SK-N-MC (cell line): ENCODE data around the gene PDIA2.
A peak's percentile ranks its signal among the peaks of the same experiment; 100 is the strongest.
"Not testable (repeated sequence)": the region's sequence is repeated elsewhere in the genome, so short reads cannot be mapped to it uniquely, and the experiment has no call there.

ENCODE experiments used
- DNase-seq: peaks from one replicate; pipeline ENCODE4 v3.0.0-alpha.2; 2011; ENCODE audit warnings: low read depth, low spot score
- H3K27ac ChIP-seq: fragments of 200-600 bp; sonication (generic); 2 replicates; pipeline ENCODE4 v1.5.1; 2016; ENCODE audit warnings: mixed run types
- H3K36me3 ChIP-seq: fragments of 200-600 bp; sonication (generic); 2 replicates; pipeline ENCODE4 v1.6.1; 2017; ENCODE audit warnings: antibody characterized with exemption, low read length, mixed read lengths; ENCODE audit not compliant: insufficient read depth
- H3K4me3 ChIP-seq: fragments of 200-600 bp; sonication (generic); 2 replicates; pipeline ENCODE4 v1.5.1; 2016
- H3K9ac ChIP-seq: fragments of 200-600 bp; sonication (generic); 2 replicates; pipeline ENCODE4 v1.8.0; 2017; ENCODE audit warnings: mixed run types, mixed read lengths; ENCODE audit not compliant: insufficient read length
- H3K9me3 ChIP-seq: fragments of 200-600 bp; sonication (generic); 2 replicates; pipeline ENCODE4 v1.6.1; 2017; ENCODE audit warnings: low read depth, mild to moderate bottlenecking, antibody characterized with exemption, low read length, moderate library complexity, mixed read lengths
- EZH2 ChIP-seq: fragments of 200-600 bp; sonication (generic); IDR thresholded peaks from one replicate; pipeline ENCODE4 v1.6.1; 2017; ENCODE audit warnings: antibody characterized with exemption
- FOXP2 ChIP-seq: optimal IDR thresholded peaks from 2 replicates; pipeline ENCODE3; 2011; ENCODE audit warnings: mild to moderate bottlenecking, moderate library complexity; ENCODE audit not compliant: insufficient read depth; ENCODE audit errors: extremely low read length, control extremely low read depth
- POLR2AphosphoS5 ChIP-seq: IDR thresholded peaks from 2 replicates; pipeline ENCODE4 v1.6.1; 2012; ENCODE audit warnings: mild to moderate bottlenecking, low read depth, low read length, borderline replicate concordance

Gene PDIA2

GRCh38 chr16:324451-325334, 41.7 kb downstream of the PDIA2 start:
- no peak overlapping the region for H3K27ac ChIP-seq
- no peak for DNase-seq

GRCh38 chr16:325375-326145, 42.6 kb downstream of the PDIA2 start:
- no peak for TF ChIP-seq EZH2
- TF ChIP-seq FOXP2: no peak
- no peak for TF ChIP-seq POLR2AphosphoS5
- no peak for DNase-seq
- H3K9ac ChIP-seq: no peak overlapping the region
- no peak overlapping the region for H3K27ac ChIP-seq
- H3K9me3 ChIP-seq: no peaks in the 10 kb centered on the region
- peak overlapping the region; percentile 68 for H3K4me3 ChIP-seq
- no peaks in the 10 kb centered on the region for H3K36me3 ChIP-seq

More at GRCh38 chr16:324451-325334, 41.7 kb downstream of the PDIA2 start:
- Histone ChIP-seq H3K9me3 (no peaks in the 10 kb centered on the region), H3K4me3 (peak overlapping the region; percentile 68), H3K36me3 (no peaks in the 10 kb centered on the region), H3K9ac (no peak overlapping the region)
- TF ChIP-seq EZH2: no peak

GRCh38 chr16:330741-331140, 47.8 kb downstream of the PDIA2 start:
- Histone ChIP-seq H3K9ac (no peak overlapping the region), H3K27ac (no peak overlapping the region), H3K4me3 (no peak overlapping the region), H3K36me3 (no peaks in the 10 kb centered on the region), H3K9me3 (no peaks in the 10 kb centered on the region)
- TF ChIP-seq EZH2 (no peak), FOXP2 (no peak), POLR2AphosphoS5 (no peak)
- no peak for DNase-seq

GRCh38 chr16:331181-331814, 48.3 kb downstream of the PDIA2 start:
- H3K27ac ChIP-seq, H3K9me3 ChIP-seq, H3K36me3 ChIP-seq, H3K9ac ChIP-seq, DNase-seq, H3K4me3 ChIP-seq: not testable (repeated sequence)

- DNase-seq: no peak
- no peaks in the 10 kb centered on the region for H3K9me3 ChIP-seq
- 0 out of 2 replicates have a peak overlapping the region, but pooled peaks have one; percentile 25 for H3K27ac ChIP-seq
- no peak overlapping the region for H3K9ac ChIP-seq
- no peak overlapping the region for H3K4me3 ChIP-seq
- no peaks in the 10 kb centered on the region for H3K36me3 ChIP-seq
- TF ChIP-seq FOXP2 (no peak), POLR2AphosphoS5 (no peak), EZH2 (no peak)
Observed at GRCh38 chr16:333406-334094, 50.6 kb downstream of the PDIA2 start.

GRCh38 chr16:334164-334832, 51.3 kb downstream of the PDIA2 start:
- H3K36me3 ChIP-seq, H3K9ac ChIP-seq, H3K27ac ChIP-seq, DNase-seq, H3K4me3 ChIP-seq, H3K9me3 ChIP-seq: not testable (repeated sequence)

GRCh38 chr16:334861-335632, 52.1 kb downstream of the PDIA2 start:
- H3K36me3 ChIP-seq, DNase-seq, H3K9ac ChIP-seq, H3K4me3 ChIP-seq, H3K9me3 ChIP-seq, H3K27ac ChIP-seq: not testable (repeated sequence)
